Stimulated activated CD8-positive, alpha-beta memory T cell treated with anti-CD3 and anti-CD28 coated beads, Interleukin-4, amount 100 ng/mL, for 1 hour (primary cell): Measurements from ENCODE around the gene SPSB1.

Source experiments
- DNase-seq, 2 donors: peaks; one replicate each; pipeline ENCODE4 v3.0.0-alpha.2; 2020; ENCODE audit warnings: low read depth in 2 of 2, low spot score in 1 of 2

The SPSB1 gene

GRCh38 chr1:9278585-9279153, 14.0 kb upstream of the SPSB1 start:
- DNase-seq, result no peak

GRCh38 chr1:9279172-9279840, 13.4 kb upstream of the SPSB1 start:
- DNase-seq, result no peak

GRCh38 chr1:9280015-9280860, 12.5 kb upstream of the SPSB1 start:
- DNase-seq, result no peak

- DNase-seq, result no peak
Measured at GRCh38 chr1:9281071-9281827, 11.4 kb upstream of the SPSB1 start.

GRCh38 chr1:9281908-9282695, 10.6 kb upstream of the SPSB1 start:
- DNase-seq, result no peak

- no peak for DNase-seq
Measured at GRCh38 chr1:9282696-9282955, 10.1 kb upstream of the SPSB1 start.

- no peak for DNase-seq
Measured at GRCh38 chr1:9284061-9284460, 8.6 kb upstream of the SPSB1 start.

GRCh38 chr1:9286556-9286955, 6.1 kb upstream of the SPSB1 start:
- no peak for DNase-seq

- peak; percentile 75 to 90 for DNase-seq
Measured at GRCh38 chr1:9289090-9289534, 3.6 kb upstream of the SPSB1 start.

GRCh38 chr1:9289711-9290485, 2.8 kb upstream of the SPSB1 start:
- no peak for DNase-seq

GRCh38 chr1:9291914-9292360, 757 bp upstream of the SPSB1 start:
- DNase-seq, result no peak

- no peak for DNase-seq
Measured at GRCh38 chr1:9293241-9293532, 493 bp downstream of the SPSB1 start.

GRCh38 chr1:9293533-9294404, 1.1 kb downstream of the SPSB1 start:
- no peak for DNase-seq

GRCh38 chr1:9294405-9294773, 1.7 kb downstream of the SPSB1 start:
- DNase-seq, result no peak

GRCh38 chr1:9294910-9295636, 2.4 kb downstream of the SPSB1 start:
- no peak for DNase-seq

- no peak for DNase-seq
Measured at GRCh38 chr1:9295884-9296283, 3.2 kb downstream of the SPSB1 start.

- DNase-seq, result no peak
Measured at GRCh38 chr1:9296850-9297249, 4.2 kb downstream of the SPSB1 start.

GRCh38 chr1:9297831-9298230, 5.1 kb downstream of the SPSB1 start:
- no peak for DNase-seq

- DNase-seq, result no peak
Measured at GRCh38 chr1:9298282-9298681, 5.6 kb downstream of the SPSB1 start.
